HG03469 (cell line): ENCODE results near the gene KAZN.

Experiments used
- ATAC-seq: cut with Tn5 transposase; IDR thresholded peaks from one replicate; pipeline ENCODE4 v1.9.1; 2021; ENCODE audit warnings: mild to moderate bottlenecking, moderate library complexity, moderate number of reproducible peaks; ENCODE audit not compliant: unreplicated experiment

The KAZN gene

GRCh38 chr1:14812189-14812588 is 213.7 kb downstream of the KAZN start:
- ATAC-seq: no peak

GRCh38 chr1:14815175-14815877 is 216.8 kb downstream of the KAZN start:
- no peak for ATAC-seq

GRCh38 chr1:14817223-14818170 is 219.0 kb downstream of the KAZN start:
- no peak for ATAC-seq

GRCh38 chr1:14820295-14821085 is 222.0 kb downstream of the KAZN start:
- ATAC-seq: no peak

GRCh38 chr1:14822493-14822892 is 224.0 kb downstream of the KAZN start:
- ATAC-seq: no peak

DNA sequence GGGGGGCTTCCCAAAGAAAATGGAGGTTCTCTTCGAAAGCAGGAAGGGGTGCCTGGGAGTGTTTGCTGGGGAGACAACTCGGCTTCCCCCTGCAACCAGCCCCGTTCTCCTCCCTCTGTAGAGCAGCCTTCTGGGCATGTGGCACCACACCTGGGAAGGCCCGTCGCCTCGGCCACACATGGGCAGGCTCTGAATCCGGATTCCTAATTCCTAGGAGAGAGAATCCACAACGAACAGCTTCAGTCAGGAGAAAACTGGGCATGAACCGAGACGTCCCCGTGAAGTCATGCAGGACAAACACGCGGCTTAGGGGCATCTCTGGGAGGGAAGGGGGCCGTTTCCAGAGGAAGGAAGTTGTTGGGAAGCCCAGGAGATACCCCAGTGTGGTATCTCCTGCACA is 224.5 kb downstream of the KAZN start:
- ATAC-seq: no peak

GRCh38 chr1:14824314-14824915 is 225.9 kb downstream of the KAZN start:
- ATAC-seq: no peak

GRCh38 chr1:14825396-14825795 is 226.9 kb downstream of the KAZN start:
- no peak for ATAC-seq

DNA sequence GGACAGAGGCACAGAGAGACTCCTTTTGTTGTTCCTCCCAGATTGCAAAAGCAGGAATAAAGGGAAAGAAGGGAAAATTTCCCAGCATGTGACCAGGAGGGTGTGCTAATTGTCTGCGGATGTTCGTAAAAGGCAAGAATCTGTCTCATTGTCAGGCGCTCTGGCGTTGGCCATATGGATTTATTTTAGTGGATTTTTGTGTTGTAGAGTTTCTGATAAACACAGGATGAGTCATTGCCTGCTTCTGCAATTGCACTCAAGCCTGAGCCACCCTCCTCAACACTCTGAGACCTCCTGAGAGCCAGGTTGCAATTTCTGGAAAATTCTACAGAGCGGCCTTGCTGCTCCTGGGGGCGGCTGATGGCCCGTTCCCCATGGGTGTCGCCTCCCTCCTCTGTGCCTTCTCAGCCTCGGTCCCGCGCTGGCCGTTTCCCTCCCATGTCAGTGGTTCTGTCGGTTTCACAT is 227.7 kb downstream of the KAZN start:
- no peak for ATAC-seq

GRCh38 chr1:14826731-14827326 is 228.3 kb downstream of the KAZN start:
- no peak for ATAC-seq

- ATAC-seq: no peak
These were observed 229.4 kb downstream of the KAZN start for GRCh38 chr1:14827870-14828269.

DNA sequence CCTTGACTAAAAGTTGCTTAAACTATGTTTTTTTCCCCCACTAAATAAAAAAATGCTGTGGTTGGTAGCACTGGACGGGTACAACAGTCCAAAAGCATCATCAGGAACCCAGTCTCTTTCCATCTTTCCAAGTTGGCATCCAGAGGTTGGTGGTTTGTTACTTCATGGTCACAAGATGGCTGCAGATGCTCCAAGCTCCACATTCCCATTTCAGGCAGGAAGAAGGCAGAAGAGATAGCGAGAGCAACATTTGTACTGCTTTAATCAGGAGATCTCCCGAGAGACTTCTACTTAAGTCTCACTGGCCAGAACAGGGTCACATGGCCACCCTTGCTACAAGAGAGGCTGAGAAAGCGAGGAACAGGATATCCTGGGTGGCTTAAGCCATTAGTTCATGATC is 230.2 kb downstream of the KAZN start:
- ATAC-seq: no peak

DNA sequence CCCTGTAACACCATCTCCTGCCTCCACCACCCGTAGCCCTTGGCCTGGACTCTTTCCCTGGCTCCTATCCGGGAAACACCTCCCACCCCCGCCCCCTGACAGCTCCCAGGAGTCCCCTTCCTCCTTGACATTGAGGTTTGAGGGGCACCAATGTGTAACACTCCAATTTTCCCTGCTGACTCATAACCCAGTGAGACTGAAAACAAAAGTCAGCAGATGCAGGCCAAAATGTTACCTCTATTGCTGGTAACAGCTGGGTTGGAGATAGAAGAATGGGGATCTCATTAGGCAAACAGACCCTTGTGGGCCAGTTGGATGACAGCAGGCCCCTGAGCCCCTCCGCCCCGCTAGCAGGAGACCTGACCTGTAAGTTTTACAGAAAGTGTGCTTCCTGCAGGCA is 237.2 kb downstream of the KAZN start:
- no peak for ATAC-seq

- no peak for ATAC-seq
These were observed 238.1 kb downstream of the KAZN start for GRCh38 chr1:14836426-14837140.

- ATAC-seq: no peak
These were observed 241.9 kb downstream of the KAZN start for GRCh38 chr1:14840374-14840773.

GRCh38 chr1:14841456-14841855 is 243.0 kb downstream of the KAZN start:
- ATAC-seq: no peak

- no peak for ATAC-seq
These were observed 243.5 kb downstream of the KAZN start for GRCh38 chr1:14841951-14842350.

- no peak for ATAC-seq
These were observed 243.9 kb downstream of the KAZN start for GRCh38 chr1:14842361-14842760.

DNA sequence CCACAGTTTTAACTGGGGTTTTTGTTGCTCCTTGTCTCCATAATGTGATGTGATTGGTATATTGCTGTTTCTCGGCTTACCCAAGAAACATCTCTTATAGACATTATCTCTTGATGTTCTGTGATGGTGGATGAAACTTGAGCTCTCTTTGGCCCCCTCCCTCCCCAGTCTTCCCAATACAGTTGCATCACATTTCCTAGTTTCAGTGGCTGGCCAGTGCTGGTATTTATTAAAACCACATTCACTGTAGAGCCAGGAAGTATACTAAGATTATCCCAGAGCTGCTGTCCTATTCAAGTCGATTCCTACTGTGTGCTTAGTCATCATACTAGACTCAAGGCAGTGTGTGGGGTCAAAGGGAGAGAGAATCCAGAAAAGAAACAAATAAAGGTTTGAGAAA is 244.4 kb downstream of the KAZN start:
- no peak for ATAC-seq

DNA sequence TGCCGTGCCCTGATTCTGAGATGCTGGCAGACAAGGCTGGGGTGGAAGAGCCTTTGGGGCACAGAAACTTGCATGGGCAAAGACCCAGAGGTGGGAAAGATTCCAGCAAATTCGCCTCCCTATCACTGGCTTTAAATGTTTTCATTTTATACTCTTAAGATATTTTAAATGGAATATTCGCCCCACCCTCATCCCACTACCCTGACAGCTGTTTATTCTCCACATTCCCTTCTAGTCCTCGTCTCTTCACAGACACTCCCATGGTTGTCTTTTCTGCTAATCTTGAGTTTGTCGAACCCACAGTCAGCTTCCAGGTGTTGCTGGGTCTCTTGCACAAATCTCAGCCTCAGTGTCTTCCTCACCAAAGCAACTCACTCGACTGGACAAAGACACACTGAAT is 245.0 kb downstream of the KAZN start:
- ATAC-seq: no peak
